OCI-LY3 (cell line): Measurements from ENCODE around the gene TMEM178A.

Experiments
- EZH2phosphoT487 ChIP-seq: fragments of 200-600 bp; shearing (Covaris generic); IDR thresholded peaks from 2 replicates; pipeline ENCODE4 v1.6.1; 2018; ENCODE audit warnings: antibody characterized with exemption, mixed run types, low read depth
- TF ChIP-seq, protein P1 (sequence below): fragments of 200-600, 300-600 bp; sonication (generic); IDR thresholded peaks from 2 replicates; pipeline ENCODE4 v1.5.1; 2014; ENCODE audit warnings: antibody characterized with exemption, low read length, low read depth

DNA sequence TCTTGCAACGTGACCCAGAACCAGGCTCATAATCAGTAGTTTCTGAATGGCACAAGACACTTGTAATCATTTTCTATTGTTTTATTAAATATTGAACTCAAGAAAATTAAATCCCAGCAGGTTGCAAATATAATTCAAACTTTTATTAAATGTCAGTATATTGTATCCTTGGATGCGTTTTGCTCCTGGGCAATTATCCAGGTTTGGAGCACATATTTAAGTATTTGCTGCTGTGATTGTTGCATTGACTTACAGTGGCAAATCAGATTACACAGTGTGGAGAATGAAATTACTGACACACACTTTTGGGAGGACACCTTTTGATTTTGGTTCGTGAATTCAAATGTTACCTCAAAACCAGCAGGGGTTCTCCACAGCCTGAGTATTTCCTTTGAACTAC is 27.1 kb upstream of the TMEM178A start:
- TF ChIP-seq, protein P1, sequence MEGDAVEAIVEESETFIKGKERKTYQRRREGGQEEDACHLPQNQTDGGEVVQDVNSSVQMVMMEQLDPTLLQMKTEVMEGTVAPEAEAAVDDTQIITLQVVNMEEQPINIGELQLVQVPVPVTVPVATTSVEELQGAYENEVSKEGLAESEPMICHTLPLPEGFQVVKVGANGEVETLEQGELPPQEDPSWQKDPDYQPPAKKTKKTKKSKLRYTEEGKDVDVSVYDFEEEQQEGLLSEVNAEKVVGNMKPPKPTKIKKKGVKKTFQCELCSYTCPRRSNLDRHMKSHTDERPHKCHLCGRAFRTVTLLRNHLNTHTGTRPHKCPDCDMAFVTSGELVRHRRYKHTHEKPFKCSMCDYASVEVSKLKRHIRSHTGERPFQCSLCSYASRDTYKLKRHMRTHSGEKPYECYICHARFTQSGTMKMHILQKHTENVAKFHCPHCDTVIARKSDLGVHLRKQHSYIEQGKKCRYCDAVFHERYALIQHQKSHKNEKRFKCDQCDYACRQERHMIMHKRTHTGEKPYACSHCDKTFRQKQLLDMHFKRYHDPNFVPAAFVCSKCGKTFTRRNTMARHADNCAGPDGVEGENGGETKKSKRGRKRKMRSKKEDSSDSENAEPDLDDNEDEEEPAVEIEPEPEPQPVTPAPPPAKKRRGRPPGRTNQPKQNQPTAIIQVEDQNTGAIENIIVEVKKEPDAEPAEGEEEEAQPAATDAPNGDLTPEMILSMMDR, result no peak
- no peak for TF ChIP-seq EZH2phosphoT487
